Measurements from ENCODE around the gene IER5. TPM values are rescaled to one million over a fixed set of nuclear protein-coding genes. Genes with fewer than 3 reads are reported as not detected.

The IER5 gene
- total and polyA plus RNA-seq, 3 experiments from 2014 or later, result 29.0 to 57.2 (median 52.3) TPM

GRCh38 chr1:181062836-181063428, 25.6 kb upstream of the IER5 start:
- peak in 4 of 5 donors; percentile 2 to 50 (median 23) for DNase-seq
- ChIA-PET CTCF (interaction anchor here (1.0 to 4.5 kb wide), 6 partner anchors 9 to 107 kb away, joined by 3 to 21 read pairs (median 4); no protein-coding TSS in a partner anchor), POLR2A (interaction anchor here (0.8 to 1.2 kb wide), 4 partner anchors 26 to 42 kb away, joined by 3 to 7 read pairs (median 4); partner anchors contain the start of gene IER5)
- H3K36me3 Mint-ChIP-seq, result peaks cover 12 to 24% (median 21%) of the 10 kb centered on the region in 3 donors
- H3K27me3 Mint-ChIP-seq, result peaks cover 0 to 3% of the 10 kb centered on the region in 2 donors
- no peaks in the 10 kb centered on the region for H3K36me3 ChIP-seq (ENCODE audit: insufficient read depth, low read length)
- H3K27me3 ChIP-seq (ENCODE audit: insufficient read depth, low read length, poor library complexity, severe bottlenecking), result no peaks in the 10 kb centered on the region
- peak overlapping the region; percentile 75 to 99 (median 91) for H3K27ac Mint-ChIP-seq
- H3K4me1 Mint-ChIP-seq, result peaks cover 22 to 28% (median 27%) of the 10 kb centered on the region in 3 donors
- H3K4me1 ChIP-seq (ENCODE audit: insufficient read depth, low read length), result peaks cover 8% of the 10 kb centered on the region
- no peak overlapping the region for H3K4me3 ChIP-seq (ENCODE audit: low read length)
- peaks cover 4% of the 10 kb centered on the region for H3K9me3 ChIP-seq (ENCODE audit: low read length)
- H3K27ac ChIP-seq (ENCODE audit: low read depth, low read length), result no peak overlapping the region
- peak overlapping the region; percentile 40 to 88 (median 80) for H3K4me3 Mint-ChIP-seq
- peaks cover 0 to 9% (median 6%) of the 10 kb centered on the region in 5 donors for H3K9me3 Mint-ChIP-seq

GRCh38 chr1:181064011-181064623, 24.4 kb upstream of the IER5 start:
- ChIA-PET POLR2A (interaction anchor here (0.6 kb wide), 1 partner anchor 12 kb away, joined by 3 read pairs; no protein-coding TSS in a partner anchor), CTCF (interaction anchor here (3.5 to 4.5 kb wide), 2 partner anchors 26 to 79 kb away, joined by 13 to 21 read pairs; no protein-coding TSS in a partner anchor)
- Mint-ChIP-seq H3K4me1 (peaks cover 21 to 28% (median 23%) of the 10 kb centered on the region in 3 donors), H3K27me3 (peaks cover 2 to 3% of the 10 kb centered on the region in 2 donors), H3K4me3 (peak overlapping the region in 2 of 7 donors; percentile 29 to 55), H3K27ac (peak overlapping the region in 4 of 8 donors; percentile 35 to 87 (median 63)), H3K36me3 (peaks cover 10 to 13% (median 10%) of the 10 kb centered on the region in 3 donors), H3K9me3 (peaks cover 0 to 6% (median 6%) of the 10 kb centered on the region in 5 donors)
- Histone ChIP-seq H3K9me3 (ENCODE audit: low read length) (peaks cover 4% of the 10 kb centered on the region), H3K4me3 (ENCODE audit: low read length) (no peak overlapping the region), H3K4me1 (ENCODE audit: insufficient read depth, low read length) (peaks cover 8% of the 10 kb centered on the region), H3K27me3 (ENCODE audit: insufficient read depth, low read length, poor library complexity, severe bottlenecking) (no peaks in the 10 kb centered on the region), H3K36me3 (ENCODE audit: insufficient read depth, low read length) (no peaks in the 10 kb centered on the region), H3K27ac (ENCODE audit: low read depth, low read length) (no peak overlapping the region)
- no peak for DNase-seq

- POLR2A ChIA-PET, result no interaction called here
- CTCF ChIA-PET, result interaction anchor here (3.5 to 4.5 kb wide), 2 partner anchors 26 to 78 kb away, joined by 13 to 21 read pairs; no protein-coding TSS in a partner anchor
- peak overlapping the region in 1 of 7 donors; percentile 3 for H3K4me3 Mint-ChIP-seq
Measured at GRCh38 chr1:181064702-181065101, 23.8 kb upstream of the IER5 start.

GRCh38 chr1:181073638-181074037, 14.9 kb upstream of the IER5 start:
- Histone ChIP-seq H3K27ac (ENCODE audit: low read depth, low read length) (no peak overlapping the region), H3K4me3 (ENCODE audit: low read length) (no peak overlapping the region), H3K36me3 (ENCODE audit: insufficient read depth, low read length) (no peaks in the 10 kb centered on the region), H3K4me1 (ENCODE audit: insufficient read depth, low read length) (no peaks in the 10 kb centered on the region), H3K9me3 (ENCODE audit: low read length) (no peaks in the 10 kb centered on the region), H3K27me3 (ENCODE audit: insufficient read depth, low read length, poor library complexity, severe bottlenecking) (no peaks in the 10 kb centered on the region)
- H3K4me1 Mint-ChIP-seq, result no peaks in the 10 kb centered on the region
- CTCF ChIA-PET, result interaction anchor here (1.3 to 1.9 kb wide), 2 partner anchors 15 to 69 kb away, joined by 4 to 8 read pairs; no protein-coding TSS in a partner anchor
- no peak overlapping the region for H3K27ac Mint-ChIP-seq
- no peak for DNase-seq
- H3K4me3 Mint-ChIP-seq, result no peak overlapping the region
- H3K9me3 Mint-ChIP-seq, result no peaks in the 10 kb centered on the region
- H3K27me3 Mint-ChIP-seq, result peaks cover 25 to 35% of the 10 kb centered on the region in 2 donors
- H3K36me3 Mint-ChIP-seq, result peaks cover 0 to 3% (median 0%) of the 10 kb centered on the region in 3 donors
- POLR2A ChIA-PET, result no interaction called here

More at GRCh38 chr1:181064702-181065101, 23.8 kb upstream of the IER5 start:
- H3K4me1 Mint-ChIP-seq, result peaks cover 21 to 28% (median 23%) of the 10 kb centered on the region in 3 donors
- no peak overlapping the region for H3K27ac Mint-ChIP-seq
- peaks cover 4 to 7% (median 4%) of the 10 kb centered on the region in 3 donors for H3K36me3 Mint-ChIP-seq
- no peak for DNase-seq
- Histone ChIP-seq H3K4me3 (ENCODE audit: low read length) (no peak overlapping the region), H3K9me3 (ENCODE audit: low read length) (peaks cover under 1% of the 10 kb centered on the region), H3K27me3 (ENCODE audit: insufficient read depth, low read length, poor library complexity, severe bottlenecking) (no peaks in the 10 kb centered on the region), H3K27ac (ENCODE audit: low read depth, low read length) (no peak overlapping the region), H3K36me3 (ENCODE audit: insufficient read depth, low read length) (no peaks in the 10 kb centered on the region), H3K4me1 (ENCODE audit: insufficient read depth, low read length) (peaks cover 8% of the 10 kb centered on the region)
- peaks cover 0 to under 1% (median under 1%) of the 10 kb centered on the region in 5 donors for H3K9me3 Mint-ChIP-seq
- peaks cover 2 to 3% of the 10 kb centered on the region in 2 donors for H3K27me3 Mint-ChIP-seq

GRCh38 chr1:181075766-181076350, 12.6 kb upstream of the IER5 start:
- Histone ChIP-seq H3K27me3 (ENCODE audit: insufficient read depth, low read length, poor library complexity, severe bottlenecking) (no peaks in the 10 kb centered on the region), H3K4me1 (ENCODE audit: insufficient read depth, low read length) (no peaks in the 10 kb centered on the region), H3K9me3 (ENCODE audit: low read length) (no peaks in the 10 kb centered on the region), H3K36me3 (ENCODE audit: insufficient read depth, low read length) (no peaks in the 10 kb centered on the region), H3K4me3 (ENCODE audit: low read length) (no peak overlapping the region), H3K27ac (ENCODE audit: low read depth, low read length) (no peak overlapping the region)
- ChIA-PET CTCF (interaction anchor here (0.9 to 2.1 kb wide), 2 partner anchors 8 to 66 kb away, joined by 3 to 10 read pairs; no protein-coding TSS in a partner anchor), POLR2A (interaction anchor here (0.8 kb wide), 1 partner anchor 8 kb away, joined by 6 read pairs; no protein-coding TSS in a partner anchor)
- no peak for DNase-seq
- Mint-ChIP-seq H3K4me3 (no peak overlapping the region), H3K9me3 (no peaks in the 10 kb centered on the region), H3K36me3 (peaks cover 0 to 2% (median 0%) of the 10 kb centered on the region in 3 donors), H3K27ac (peak overlapping the region in 1 of 8 donors; percentile 11), H3K27me3 (peaks cover 31 to 47% of the 10 kb centered on the region in 2 donors), H3K4me1 (peaks cover 0 to 4% (median 0%) of the 10 kb centered on the region in 3 donors)

- Histone ChIP-seq H3K27me3 (ENCODE audit: insufficient read depth, low read length, poor library complexity, severe bottlenecking) (no peaks in the 10 kb centered on the region), H3K9me3 (ENCODE audit: low read length) (no peaks in the 10 kb centered on the region), H3K27ac (ENCODE audit: low read depth, low read length) (no peak overlapping the region), H3K4me3 (ENCODE audit: low read length) (no peak overlapping the region), H3K4me1 (ENCODE audit: insufficient read depth, low read length) (no peaks in the 10 kb centered on the region), H3K36me3 (ENCODE audit: insufficient read depth, low read length) (no peaks in the 10 kb centered on the region)
- no peak overlapping the region for H3K4me3 Mint-ChIP-seq
- no peak overlapping the region for H3K27ac Mint-ChIP-seq
- peaks cover 0 to 4% (median 0%) of the 10 kb centered on the region in 3 donors for H3K4me1 Mint-ChIP-seq
- no peaks in the 10 kb centered on the region for H3K9me3 Mint-ChIP-seq
- POLR2A ChIA-PET, result no interaction called here
- H3K27me3 Mint-ChIP-seq, result peaks cover 31 to 52% of the 10 kb centered on the region in 2 donors
- CTCF ChIA-PET, result interaction anchor here (2.1 kb wide), 1 partner anchor 65 kb away, joined by 10 read pairs; no protein-coding TSS in a partner anchor
- no peak for DNase-seq
- H3K36me3 Mint-ChIP-seq, result peaks cover 0 to 2% (median 0%) of the 10 kb centered on the region in 3 donors
Measured at GRCh38 chr1:181076852-181077251, 11.6 kb upstream of the IER5 start.

- H3K36me3 Mint-ChIP-seq, result peaks cover 0 to 2% (median 0%) of the 10 kb centered on the region in 3 donors
- no peak overlapping the region for H3K27ac ChIP-seq (ENCODE audit: low read depth, low read length)
- no peak overlapping the region for H3K4me3 Mint-ChIP-seq
- no peaks in the 10 kb centered on the region for H3K9me3 ChIP-seq (ENCODE audit: low read length)
- CTCF ChIA-PET, result interaction anchor here (4.2 kb wide), 1 partner anchor 66 kb away, joined by 27 read pairs; no protein-coding TSS in a partner anchor
- DNase-seq, result no peak
- no peak overlapping the region for H3K4me3 ChIP-seq (ENCODE audit: low read length)
- POLR2A ChIA-PET, result no interaction called here
- H3K9me3 Mint-ChIP-seq, result no peaks in the 10 kb centered on the region
- H3K4me1 Mint-ChIP-seq, result peaks cover 0 to 4% (median 0%) of the 10 kb centered on the region in 3 donors
- H3K27me3 ChIP-seq (ENCODE audit: insufficient read depth, low read length, poor library complexity, severe bottlenecking), result no peaks in the 10 kb centered on the region
- H3K27me3 Mint-ChIP-seq, result peaks cover 28 to 53% of the 10 kb centered on the region in 2 donors
- H3K36me3 ChIP-seq (ENCODE audit: insufficient read depth, low read length), result no peaks in the 10 kb centered on the region
- no peak overlapping the region for H3K27ac Mint-ChIP-seq
- no peaks in the 10 kb centered on the region for H3K4me1 ChIP-seq (ENCODE audit: insufficient read depth, low read length)
Measured at GRCh38 chr1:181077576-181078242, 10.8 kb upstream of the IER5 start.
